CMK (cell line): ENCODE data around the gene OGDH.

Source experiments
- DNase-seq: peaks from one replicate; pipeline ENCODE4 v3.0.0-alpha.2; 2010; ENCODE audit warnings: low read depth

OGDH gene

DNA sequence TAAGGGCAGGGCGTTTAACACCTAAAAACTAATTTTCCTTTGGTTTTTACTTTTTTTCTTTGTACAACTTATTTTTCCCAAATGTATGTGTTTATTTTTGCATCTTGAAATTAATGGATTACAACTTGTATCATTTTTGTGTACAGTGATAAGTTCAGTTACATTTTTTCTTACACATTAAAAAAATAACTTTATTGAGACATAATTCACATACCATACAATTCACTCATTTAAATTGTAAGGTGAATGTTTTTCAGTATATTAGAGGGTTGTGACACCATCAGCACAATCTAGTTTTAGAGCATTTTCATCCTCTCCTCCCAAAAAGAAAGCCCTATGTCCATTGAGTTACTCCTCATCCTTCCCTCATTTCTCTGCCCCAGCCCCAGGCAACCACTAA, 11.6 kb downstream of the OGDH start:
- DNase-seq = no peak

DNA sequence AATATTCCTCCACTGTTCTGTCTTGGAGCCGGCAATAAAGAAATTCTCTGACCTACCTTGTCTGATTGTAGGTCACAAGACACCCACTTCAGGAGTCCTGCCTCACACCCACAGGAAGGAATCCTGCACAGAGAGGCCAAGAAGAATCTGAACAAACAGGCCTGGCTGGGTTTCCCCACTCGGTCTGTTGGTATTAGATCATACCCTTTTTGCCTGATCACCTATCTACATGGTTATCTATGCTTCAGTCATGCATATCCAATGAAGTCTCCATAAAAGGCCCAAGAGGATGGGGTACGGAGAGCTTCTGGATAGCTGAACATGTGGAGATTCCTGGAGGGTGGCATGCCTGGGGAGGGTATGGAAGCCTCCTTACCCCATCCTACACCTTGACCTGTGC, 12.3 kb downstream of the OGDH start:
- DNase-seq = no peak

DNA sequence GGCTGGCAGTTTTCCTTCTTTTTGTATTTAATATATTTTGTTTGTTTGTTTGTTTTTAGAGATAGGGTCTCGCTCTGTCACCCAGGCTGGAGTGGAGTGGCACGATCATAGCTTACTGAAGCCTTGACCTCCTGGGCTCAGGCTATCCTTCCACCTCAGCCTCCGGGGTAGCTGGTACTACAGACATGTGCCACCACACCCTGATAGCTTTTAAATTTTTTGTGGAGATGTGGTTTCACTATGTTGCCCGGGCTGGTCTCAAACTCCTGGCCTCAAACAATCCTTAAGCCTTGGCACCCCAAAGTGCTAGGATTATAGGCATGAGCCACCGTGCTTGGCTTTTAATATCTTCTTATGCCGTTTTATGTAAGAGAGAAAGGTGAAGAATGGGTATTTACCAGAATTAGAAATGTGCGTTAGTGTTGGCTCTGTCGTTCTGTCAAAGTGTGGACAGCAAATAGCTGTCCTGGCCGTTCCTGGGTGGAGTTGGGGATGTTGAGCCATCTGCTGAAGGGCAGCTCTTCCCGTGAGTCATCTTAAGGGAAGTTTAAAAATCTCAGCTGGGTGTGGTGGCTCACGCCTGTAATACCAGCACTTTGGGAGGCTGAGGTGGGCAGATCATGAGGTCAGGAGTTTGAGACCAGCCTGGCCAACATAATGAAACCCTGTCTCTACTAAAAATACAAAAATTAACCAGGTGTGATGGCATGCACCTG, 14.8 kb downstream of the OGDH start:
- DNase-seq = no peak

DNA sequence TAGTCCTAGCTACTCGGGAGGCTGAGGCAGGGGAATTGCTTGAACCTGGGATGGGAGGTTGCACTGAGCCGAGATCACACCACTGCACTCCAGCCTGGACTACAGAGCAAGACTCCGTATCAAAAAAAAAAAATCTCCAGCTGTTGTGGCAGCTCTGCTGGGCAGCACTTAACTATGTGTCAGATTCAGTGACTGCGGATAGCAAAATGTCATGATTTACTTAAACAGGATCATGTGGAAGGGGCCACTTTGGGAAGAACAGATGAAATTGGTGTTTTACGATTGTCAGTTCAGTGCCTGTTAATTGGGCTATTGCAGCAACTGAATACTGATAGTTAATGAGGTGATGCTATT, 15.3 kb downstream of the OGDH start:
- DNase-seq = no peak

DNA sequence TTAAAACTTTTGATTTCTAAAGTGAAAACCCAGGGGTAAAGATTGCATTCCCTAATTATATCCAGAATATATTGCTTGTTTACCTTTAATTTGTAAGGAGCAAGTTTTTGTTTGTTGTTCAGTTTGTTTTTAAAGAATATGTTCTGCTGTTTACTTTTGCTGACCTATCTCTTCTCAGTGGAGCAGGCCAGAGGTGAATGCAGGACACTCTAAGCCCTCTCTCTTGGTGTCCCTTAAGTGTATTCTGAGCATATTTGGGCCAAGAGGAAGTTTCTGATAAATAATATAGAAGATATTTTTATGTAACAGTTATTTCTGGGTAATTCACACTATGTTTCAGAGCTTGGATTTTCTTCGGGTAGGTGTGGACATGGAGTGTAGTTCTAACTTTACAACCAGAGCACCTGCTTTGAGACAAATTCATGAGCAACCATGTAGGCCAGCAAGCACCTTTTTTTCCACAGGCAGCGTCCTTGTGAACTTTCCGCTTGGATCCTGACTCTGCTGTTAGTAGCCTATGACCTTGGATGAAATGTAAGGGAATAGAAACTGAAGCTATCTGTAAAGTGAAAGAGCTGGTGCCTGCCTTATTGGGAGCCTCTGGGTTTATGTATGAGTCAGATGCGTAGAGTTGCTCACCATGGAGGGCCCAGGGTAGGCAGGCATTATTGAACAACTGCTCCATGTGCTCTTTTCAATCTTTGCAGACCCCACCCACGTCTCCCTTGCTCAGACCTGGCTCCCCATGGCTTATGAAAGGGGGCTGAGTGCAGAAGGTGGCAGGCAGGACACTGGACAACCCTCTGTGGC, 16.1 kb downstream of the OGDH start:
- DNase-seq = no peak

DNA sequence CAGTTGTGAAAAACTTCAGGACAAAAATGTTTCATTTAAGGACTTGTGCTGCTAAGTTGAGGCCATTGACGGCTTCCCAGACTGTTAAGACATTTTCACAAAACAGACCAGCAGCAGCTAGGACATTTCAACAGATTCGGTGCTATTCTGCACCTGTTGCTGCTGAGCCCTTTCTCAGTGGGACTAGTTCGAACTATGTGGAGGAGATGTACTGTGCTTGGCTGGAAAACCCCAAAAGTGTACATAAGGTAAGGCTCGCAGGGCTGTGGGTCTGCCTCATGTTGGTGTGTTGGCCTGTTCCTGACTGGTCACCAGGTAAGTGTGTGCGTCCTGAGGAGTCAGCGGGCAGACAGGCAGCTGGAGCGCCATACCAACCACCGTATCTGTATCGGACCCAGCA, 17.9 kb downstream of the OGDH start:
- no peak for DNase-seq

DNA sequence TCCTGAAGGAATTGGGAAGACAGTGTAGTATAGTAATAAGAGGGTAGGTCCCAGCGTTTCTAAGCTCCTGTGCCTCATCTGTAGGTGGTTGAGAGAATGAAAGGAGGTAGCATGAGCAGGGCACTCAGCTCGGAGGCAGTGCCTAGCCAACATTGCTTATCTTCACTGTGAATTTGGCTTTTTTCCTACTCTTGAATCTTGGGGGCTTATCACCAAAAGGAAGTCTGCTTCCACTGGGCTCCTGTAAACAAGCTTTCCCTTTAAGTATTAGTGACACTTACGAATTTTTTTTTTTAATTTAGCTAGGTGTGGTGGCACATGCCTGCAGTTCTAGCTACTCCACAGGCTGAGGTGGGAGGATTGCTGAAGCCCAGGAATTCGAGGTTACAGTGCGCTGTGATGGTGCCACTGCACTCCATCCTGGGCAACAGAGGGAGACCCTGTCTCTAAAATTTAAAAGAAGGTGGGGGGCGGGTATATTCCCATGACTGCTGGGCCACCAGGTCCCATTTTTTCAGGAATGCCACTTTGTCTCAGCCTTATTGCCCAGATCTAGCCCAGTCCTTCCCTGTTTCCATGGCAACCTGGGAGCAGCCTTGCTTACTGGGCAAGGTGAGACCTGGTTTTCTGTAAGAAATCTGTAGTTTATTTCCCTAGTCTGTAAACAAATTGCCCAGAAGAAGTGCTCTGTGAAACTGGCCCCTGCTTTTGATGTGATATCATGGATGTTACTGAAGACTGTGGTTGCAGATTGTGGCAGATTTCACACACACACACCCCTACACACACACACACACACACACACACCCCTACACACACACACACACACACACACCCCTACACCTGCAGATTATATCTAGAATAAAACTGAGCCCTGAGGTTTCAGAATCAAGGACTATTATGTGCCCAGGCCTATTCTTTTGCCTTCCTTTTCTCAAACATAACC, 19.4 kb downstream of the OGDH start:
- DNase-seq = no peak

DNA sequence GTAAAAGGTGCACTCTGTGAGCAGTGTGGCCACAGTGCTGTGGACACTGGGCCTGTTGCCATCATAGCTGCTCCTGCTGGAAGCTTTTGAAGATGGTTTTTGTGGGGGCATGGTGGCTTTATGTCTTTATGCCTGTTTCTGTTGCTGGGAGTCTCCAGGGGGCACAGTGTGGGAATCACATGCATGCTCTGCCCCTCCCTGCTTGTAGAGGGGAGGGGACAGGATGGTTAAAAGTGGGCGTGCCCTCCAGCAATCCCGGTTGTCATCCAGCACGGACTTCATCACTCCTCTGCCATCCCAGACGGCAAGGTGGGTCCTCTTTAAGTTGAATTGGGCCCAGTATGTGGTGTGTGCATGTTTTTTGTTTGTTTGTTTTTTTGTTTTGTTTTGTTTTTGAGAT, 20.2 kb downstream of the OGDH start:
- DNase-seq = no peak

DNA sequence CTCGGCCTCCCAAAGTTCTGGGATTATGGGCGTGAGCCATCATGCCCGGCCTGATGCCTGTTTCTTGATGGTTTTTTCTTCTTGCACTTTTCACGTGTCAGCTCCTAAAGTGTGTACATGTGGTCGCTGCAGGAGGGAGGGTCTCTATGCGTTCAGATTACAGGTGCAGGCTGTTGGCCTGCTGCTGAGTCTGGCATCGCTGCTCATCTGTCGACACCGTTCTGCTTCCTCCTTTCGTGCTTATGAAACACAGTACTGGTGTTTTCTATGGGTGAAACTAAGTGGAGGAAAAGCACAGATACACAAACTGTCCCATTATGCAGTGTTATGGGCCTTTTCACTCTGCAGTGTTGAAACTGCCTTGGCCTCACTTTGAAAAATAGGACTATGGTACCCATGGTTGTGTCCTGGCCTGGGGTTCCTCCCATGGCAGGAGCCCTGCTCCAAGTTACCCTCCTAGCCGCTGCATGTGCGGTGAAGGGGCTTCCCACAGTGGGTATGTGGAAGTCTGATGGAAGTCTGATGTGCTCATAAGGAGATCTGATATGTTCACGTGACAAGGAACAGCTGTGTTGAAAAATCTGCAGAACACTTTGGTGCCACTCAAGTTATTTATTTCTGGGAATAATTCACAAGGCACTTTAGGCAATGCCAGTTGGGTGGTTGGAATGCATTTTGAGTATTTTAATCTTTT, 23.5 kb downstream of the OGDH start:
- DNase-seq = no peak

DNA sequence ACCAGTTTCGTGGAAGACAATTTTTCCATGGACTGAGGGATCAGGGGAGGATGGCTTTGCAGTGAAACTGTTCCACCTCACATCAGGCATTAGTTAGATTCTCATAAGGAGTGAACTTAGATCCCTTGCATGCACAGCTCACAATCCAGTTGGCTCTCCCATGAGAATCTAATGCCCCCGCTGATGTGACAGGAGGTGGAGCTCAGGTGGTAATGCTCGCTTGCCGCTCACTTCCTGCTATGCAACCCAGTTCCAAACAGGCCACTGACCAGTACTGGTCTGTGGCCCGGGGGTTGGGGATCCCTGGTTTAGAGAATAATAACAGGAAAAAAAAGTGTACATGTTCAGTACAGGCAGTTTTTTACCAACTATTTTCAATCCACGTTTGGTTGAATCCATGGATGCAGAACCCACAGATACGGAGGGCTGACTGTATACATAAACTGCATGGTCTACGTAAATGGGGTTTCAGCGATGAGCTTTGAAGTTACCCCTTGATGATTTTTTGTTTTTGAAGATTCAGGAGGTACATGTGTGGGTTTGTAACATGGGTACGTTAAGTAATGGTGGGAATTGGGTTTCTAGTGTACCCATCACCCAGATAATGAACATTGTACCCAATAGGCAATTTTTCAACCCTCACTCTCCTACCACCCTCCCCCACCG, 24.5 kb downstream of the OGDH start:
- no peak for DNase-seq

DNA sequence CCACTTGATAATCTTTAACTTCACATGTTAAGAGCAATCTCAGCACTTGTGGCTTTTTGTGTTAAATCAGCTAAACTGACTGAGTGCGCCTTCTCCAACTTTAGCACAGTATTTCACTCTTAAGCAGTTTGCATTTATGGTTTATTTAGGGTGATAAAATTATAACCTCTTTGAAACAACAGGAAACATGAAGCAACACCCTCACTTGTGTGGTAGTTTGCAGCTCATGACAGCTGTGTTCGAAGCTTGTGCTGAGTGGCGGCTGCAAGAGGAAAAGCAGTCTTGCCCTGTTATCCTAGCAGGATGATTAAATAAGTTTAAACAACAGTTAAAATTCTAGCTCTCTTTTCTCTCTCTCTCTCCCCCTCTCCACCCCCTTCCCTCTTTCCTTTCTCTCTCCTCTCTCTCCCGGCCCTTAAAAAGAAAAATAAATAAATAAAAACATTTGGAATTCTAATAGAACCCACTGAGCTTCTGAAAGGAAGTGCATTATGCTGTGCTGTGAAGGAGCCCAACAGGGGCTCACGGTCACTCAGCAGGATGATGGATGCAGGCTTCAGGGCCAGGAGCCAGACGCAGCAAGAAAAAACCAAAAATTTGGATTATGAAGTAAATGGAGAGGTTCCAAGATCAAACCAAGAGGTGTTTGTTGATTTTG, 25.2 kb downstream of the OGDH start:
- DNase-seq = no peak

DNA sequence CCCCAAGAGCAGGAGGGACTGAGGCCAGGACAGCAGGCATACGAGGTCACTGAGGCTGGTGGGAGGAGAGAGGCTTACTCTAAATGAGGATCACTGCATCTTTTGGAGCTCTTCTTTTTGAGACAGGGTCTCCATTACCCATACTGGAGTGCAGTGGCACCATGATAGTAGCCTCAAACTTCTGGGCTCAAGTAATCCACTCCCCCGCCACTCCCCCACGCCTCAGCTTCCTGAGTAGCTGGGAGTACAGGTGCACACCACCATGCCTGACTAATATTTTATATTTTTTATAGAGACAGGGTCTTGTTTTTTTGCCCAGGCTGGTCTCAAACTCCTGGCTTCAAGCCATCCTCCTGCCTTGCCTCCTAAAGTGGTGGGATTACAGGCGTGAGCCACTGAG, 25.8 kb downstream of the OGDH start:
- DNase-seq = no peak

DNA sequence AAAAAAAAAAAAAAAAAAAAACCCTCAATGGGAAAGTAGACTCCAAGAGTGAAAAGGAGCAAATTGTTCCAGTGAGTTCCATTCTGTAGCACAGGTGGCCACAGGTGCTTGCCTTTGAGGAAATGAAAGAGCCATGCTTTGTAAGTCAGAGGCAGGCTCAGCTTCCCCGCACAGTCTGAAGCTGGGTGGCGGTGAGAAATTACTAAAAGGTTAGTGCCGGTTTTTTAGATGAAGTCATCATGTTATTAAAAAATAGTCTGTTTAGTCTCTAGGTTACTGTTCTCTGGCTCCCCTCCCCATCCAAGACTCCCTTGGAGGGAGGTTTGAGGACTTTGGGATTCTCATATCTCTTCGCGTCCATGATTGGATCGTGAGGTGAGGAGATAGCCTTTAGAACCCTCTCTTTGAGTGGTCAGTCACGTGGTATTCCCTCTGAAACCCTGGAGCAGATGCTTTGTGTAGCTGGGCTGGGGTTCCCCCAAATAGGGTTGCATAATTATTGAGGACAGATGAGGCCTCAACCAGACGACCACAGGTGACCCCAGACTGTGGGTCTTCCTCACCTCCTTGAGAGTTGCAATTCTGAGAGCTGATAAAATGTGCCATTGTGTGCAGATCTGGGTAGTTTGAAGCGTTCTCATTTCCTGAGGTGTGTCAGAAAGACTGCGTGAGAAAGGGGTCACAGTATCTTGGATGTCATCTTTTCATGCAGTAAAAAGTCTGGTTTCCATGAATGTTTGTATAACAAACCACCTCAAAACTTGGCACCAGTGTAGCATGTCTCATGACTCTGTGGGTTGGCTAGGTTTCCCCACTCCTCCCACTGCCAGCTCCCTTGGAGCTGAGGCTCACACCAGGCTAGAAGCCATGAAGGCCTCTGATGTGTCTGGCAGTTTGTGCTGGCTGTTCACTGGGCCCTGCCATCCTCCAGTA, 27.1 kb downstream of the OGDH start:
- DNase-seq = no peak

DNA sequence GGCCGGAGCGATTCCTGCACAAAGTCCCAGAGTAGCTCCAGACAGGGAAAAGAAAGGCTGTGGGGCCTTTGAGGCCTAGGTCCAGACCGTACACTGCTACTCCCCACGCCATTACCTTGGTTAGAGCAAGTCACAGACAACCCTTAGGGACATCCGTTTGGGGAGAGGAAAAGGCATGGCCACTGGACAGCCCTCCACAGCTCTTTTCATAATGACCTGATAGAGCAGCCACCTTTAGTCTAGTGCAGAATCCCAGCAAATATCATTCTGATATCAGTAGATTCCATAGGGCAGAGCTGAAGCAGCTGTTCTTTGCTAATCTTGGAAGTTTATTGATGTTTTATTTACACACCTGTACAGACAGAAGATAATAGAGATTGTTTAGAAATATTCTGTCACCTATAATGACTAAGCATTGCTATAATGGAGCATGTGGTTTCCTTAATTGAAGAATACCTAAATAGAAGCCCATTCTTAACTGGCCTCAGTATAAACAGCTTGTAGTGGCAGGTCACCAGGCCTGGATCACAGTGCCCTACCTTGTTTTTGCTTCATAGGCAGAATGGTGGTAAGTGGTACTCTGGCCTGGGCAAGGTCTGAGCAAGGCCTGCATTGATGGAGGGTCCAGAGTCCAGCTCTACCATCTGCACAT, 27.9 kb downstream of the OGDH start:
- no peak for DNase-seq

DNA sequence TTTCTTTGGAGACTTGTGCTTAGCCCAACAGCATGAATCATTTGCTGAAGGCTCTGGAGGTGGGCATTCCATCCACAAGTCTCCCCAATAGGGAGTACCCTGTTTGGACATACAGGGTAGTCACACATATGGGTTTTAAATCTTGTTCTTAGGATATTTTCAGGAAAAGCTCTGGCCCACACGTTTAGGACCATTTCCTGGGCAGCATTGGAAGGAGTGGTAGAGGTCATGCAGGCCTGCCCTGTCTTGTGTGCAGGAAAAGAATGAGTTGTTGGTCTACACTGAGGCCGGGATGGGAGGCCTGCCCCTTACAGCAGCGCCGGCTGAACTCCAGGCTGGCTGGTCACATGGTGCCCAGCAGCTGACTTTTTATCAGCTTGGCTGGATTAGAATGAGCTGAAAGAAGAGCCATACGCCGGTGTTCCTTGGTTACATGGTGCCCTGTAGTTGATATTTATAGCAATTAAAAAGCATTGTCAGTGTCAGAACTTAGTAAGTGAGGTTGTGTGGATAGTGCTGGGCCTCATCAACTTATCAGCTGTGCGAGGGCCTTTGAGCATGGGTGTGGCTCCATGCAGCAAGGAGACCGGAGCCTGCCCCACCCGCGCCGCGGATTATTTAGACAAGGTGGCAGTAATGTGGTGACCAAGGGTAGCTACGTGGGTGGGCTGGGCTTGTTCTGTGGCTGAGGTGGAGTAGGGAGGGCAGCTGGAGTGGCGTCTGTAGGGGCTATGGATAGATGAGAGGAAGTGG, 28.6 kb downstream of the OGDH start:
- DNase-seq = no peak

DNA sequence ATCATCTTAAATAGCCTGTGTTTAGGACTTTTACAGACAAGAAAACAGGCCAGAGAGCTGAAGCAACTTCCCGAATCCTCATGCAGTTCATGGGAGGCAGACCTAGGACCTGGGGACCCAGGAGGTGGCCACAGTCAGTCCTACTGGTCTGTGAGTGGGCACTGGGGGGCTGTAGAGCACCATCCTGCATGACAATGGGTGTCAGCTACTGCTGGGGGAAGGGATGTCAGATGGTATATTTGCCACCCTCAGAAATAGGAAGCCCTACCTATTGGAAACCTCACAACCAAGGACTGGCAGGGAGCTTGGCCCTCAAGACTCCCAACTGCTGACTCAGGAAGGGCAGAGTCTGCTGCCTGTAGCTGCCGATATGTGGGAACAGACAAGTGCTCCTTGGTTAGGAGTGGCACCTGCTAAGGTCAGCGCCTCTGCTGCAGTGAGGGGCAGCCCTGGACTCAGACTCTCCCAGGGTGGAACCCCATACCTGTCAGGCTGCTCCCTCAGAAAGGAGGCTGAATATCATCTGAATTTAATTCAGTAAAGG, 29.7 kb downstream of the OGDH start:
- DNase-seq = no peak

DNA sequence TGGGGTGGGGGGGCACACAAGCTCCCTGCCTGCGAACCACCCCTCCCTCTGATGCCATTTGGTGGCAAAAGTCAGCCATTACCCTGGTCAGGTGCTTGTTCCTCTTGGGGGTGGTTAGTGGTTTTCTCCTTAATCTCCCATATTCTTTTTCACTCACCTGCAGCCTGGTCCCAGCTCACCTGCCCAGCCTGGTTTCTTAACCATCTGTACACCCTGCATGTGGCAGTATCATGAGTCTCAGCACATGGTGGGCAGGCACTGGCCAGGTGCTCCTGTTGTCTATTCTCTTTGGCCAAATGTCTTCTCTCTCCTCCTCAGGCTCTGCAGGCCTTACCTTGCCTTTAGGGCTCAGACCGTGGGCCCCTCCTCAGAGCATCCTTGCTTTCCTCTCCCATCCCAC, 30.5 kb downstream of the OGDH start:
- DNase-seq = no peak
